DND-41 (cell line): ENCODE measurements around the gene KRTAP12-2.

Experiments used
- ATAC-seq: fragments of 200-7000 bp; cut with Tn5 transposase; 3 replicates; pipeline ENCODE4 v1.9.1; 2021; ENCODE audit warnings: low read depth; ENCODE audit not compliant: insufficient read depth
- DNase-seq: peaks from one replicate; pipeline ENCODE4 v3.0.0-alpha.2; 2020
- H2AFZ ChIP-seq: 2 replicates; pipeline ENCODE4 v1.6.0; 2012; ENCODE audit warnings: low read depth, low read length
- H3K27ac ChIP-seq: 2 replicates; pipeline ENCODE4 v1.5.1; 2012; ENCODE audit warnings: low read length, inconsistent platforms
- H3K27me3 ChIP-seq: fragments of 200-600 bp; sonication (generic); 2 replicates; pipeline ENCODE4 v1.6.0; 2012; ENCODE audit warnings: low read length, mild to moderate bottlenecking, inconsistent platforms; ENCODE audit not compliant: insufficient read depth, poor library complexity
- H3K36me3 ChIP-seq: 2 replicates; pipeline ENCODE4 v1.5.1; 2012; ENCODE audit warnings: low read length, inconsistent platforms; ENCODE audit not compliant: insufficient read depth
- H3K4me1 ChIP-seq: 2 replicates; pipeline ENCODE4 v1.5.1; 2012; ENCODE audit warnings: mild to moderate bottlenecking, low read length; ENCODE audit not compliant: insufficient read depth
- H3K4me2 ChIP-seq: 2 replicates; pipeline ENCODE4 v1.6.0; 2012; ENCODE audit warnings: mild to moderate bottlenecking, moderate library complexity, low read length, inconsistent platforms; ENCODE audit not compliant: insufficient read depth
- H3K4me3 ChIP-seq, 2 experiments: fragments of 200-600 bp in 1 of 2; shearing (Covaris generic) in 1 of 2; 2 replicates each; pipeline ENCODE4 v1.5.1; 2012 to 2016; ENCODE audit warnings: inconsistent platforms in 2 of 2, low read length in 2 of 2, mild to moderate bottlenecking in 2 of 2, low read depth in 1 of 2, moderate library complexity in 1 of 2
- H3K79me2 ChIP-seq: 2 replicates; pipeline ENCODE4 v1.6.0; 2012; ENCODE audit warnings: low read length, inconsistent platforms; ENCODE audit not compliant: insufficient read depth
- H3K9ac ChIP-seq: 2 replicates; pipeline ENCODE4 v1.6.0; 2012; ENCODE audit warnings: low read depth, mild to moderate bottlenecking, inconsistent platforms, low read length, moderate library complexity
- H3K9me3 ChIP-seq: 2 replicates; pipeline ENCODE4 v1.5.1; 2012; ENCODE audit warnings: low read length, moderate library complexity, mild to moderate bottlenecking, inconsistent platforms; ENCODE audit not compliant: insufficient read depth, severe bottlenecking
- H4K20me1 ChIP-seq: 2 replicates; pipeline ENCODE4 v1.6.0; 2012; ENCODE audit warnings: low read length; ENCODE audit not compliant: insufficient read depth
- EZH2 ChIP-seq: IDR thresholded peaks from 3 replicates; pipeline ENCODE4 v1.6.1; 2012; ENCODE audit warnings: borderline replicate concordance, low read depth, mild to moderate bottlenecking, moderate library complexity, low read length, inconsistent platforms; ENCODE audit not compliant: severe bottlenecking
- TF ChIP-seq, protein P1 (sequence below): IDR thresholded peaks from 2 replicates; pipeline ENCODE4 v1.5.1; 2012; ENCODE audit warnings: borderline replicate concordance, low read length, moderate library complexity, mild to moderate bottlenecking; ENCODE audit not compliant: poor library complexity, severe bottlenecking; ENCODE audit errors: extremely low read depth

The KRTAP12-2 gene

DNA sequence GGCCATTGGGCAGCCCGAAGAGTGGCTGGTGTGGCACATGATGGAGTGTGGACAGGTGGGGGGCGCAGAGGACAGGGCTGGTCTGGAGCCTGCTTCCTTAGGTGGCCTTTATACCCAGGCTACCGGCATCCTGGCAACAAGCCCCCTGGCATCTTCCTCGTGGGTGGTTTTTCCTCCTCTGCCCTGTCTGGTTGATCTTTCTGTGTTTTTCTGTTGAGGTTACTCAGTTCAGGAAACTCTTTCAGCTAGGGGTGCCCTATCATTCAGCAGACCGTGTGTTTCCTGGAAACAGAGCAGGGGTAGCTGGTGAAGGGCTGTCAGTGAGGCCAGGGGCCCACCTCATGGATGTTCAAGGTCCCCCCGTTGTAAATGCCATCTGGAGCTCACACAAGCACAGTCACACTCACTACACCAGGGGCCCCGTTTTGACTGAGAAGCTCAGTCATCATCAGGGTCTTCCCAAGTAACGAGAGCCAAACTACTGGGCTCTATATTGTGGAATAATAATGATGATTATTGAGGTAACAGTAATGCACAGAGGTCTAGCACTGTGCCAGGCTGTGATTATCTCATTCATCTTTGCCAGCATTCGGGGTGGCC lies 12.1 kb downstream of the KRTAP12-2 start, which contains the start of gene KRTAP12-4:
KRTAP12-4 (minus strand) TSS at position 84 of the 600 bp plus-strand sequence; CDS start at position 39, 45 bp downstream.
- TF ChIP-seq, protein P1, sequence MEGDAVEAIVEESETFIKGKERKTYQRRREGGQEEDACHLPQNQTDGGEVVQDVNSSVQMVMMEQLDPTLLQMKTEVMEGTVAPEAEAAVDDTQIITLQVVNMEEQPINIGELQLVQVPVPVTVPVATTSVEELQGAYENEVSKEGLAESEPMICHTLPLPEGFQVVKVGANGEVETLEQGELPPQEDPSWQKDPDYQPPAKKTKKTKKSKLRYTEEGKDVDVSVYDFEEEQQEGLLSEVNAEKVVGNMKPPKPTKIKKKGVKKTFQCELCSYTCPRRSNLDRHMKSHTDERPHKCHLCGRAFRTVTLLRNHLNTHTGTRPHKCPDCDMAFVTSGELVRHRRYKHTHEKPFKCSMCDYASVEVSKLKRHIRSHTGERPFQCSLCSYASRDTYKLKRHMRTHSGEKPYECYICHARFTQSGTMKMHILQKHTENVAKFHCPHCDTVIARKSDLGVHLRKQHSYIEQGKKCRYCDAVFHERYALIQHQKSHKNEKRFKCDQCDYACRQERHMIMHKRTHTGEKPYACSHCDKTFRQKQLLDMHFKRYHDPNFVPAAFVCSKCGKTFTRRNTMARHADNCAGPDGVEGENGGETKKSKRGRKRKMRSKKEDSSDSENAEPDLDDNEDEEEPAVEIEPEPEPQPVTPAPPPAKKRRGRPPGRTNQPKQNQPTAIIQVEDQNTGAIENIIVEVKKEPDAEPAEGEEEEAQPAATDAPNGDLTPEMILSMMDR = no peak
- TF ChIP-seq EZH2 = no peak
- no peak within 1 kb of the TSS for H3K9ac ChIP-seq
- H3K4me2 ChIP-seq = no peak within 1 kb of the TSS
- peaks cover 24% of the 10 kb centered on the region for H3K4me1 ChIP-seq
- H2AFZ ChIP-seq = no peak within 1 kb of the TSS
- no peaks in the 10 kb centered on the region for H4K20me1 ChIP-seq
- H3K4me3 ChIP-seq = no peak within 1 kb of the TSS
- no peaks in the 10 kb centered on the region for H3K79me2 ChIP-seq
- peaks cover 4% of the 10 kb centered on the region for H3K9me3 ChIP-seq
- H3K27ac ChIP-seq = no peak within 1 kb of the TSS
- H3K27me3 ChIP-seq = no peaks in the 10 kb centered on the region
- ATAC-seq = no peak
- H3K36me3 ChIP-seq = no peaks in the 10 kb centered on the region
- DNase-seq = no peak

DNA sequence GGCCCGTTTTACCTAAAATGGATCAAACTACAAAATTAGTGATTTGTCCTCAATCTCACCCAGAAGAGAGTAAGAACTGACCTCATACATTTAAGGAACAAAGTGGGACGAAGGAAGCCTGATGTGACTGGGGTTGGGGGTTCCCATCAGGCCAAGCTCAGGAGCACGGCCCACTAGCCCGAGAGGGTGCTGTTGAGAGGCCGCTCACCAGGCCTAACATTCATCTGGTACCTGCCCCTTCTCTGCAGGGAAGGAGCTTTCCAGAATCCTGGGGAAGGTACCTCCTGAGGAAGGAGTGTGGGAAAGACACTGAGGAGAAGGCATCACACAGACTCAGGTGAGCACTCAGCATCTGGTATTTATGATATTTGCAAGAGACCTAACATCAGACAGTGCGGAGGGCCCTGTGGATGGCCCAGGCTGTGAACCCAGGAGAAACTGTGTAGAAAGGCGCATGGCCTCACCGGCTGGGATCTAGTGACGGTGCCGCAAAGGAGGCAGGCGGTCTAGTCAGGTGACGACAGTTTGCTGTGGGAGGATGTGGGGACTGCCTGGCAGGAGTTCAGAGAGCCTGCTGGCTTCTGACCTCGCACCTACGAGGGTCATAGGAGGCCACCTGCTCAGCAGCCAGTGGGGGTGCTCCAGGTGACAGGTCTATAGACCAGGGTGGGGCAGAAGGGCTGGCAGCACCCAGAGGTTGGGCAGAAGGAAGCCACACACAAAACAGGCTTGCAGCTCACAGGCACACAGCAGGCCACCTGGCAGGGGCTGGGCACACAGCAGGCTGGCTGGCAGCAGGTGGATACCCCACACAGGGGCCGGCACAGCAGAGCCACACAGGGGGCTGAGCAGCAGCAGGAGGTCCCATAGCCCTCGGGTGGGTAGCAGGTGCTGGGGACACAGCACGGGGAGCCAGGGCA lies 12.8 kb downstream of the KRTAP12-2 start:
- Histone ChIP-seq H3K9me3 (peaks cover 4% of the 10 kb centered on the region), H3K27ac (no peak overlapping the region), H2AFZ (no peak overlapping the region), H3K4me2 (no peak overlapping the region), H3K79me2 (no peaks in the 10 kb centered on the region), H3K27me3 (no peaks in the 10 kb centered on the region), H3K4me3 (no peak overlapping the region), H4K20me1 (no peaks in the 10 kb centered on the region), H3K36me3 (no peaks in the 10 kb centered on the region), H3K4me1 (peaks cover 21% of the 10 kb centered on the region), H3K9ac (no peak overlapping the region)
- ATAC-seq = peak; percentile 19; the same call in 2 of the 3 replicates
- DNase-seq = no peak
- no peak for TF ChIP-seq EZH2
- TF ChIP-seq, protein P1 = no peak

DNA sequence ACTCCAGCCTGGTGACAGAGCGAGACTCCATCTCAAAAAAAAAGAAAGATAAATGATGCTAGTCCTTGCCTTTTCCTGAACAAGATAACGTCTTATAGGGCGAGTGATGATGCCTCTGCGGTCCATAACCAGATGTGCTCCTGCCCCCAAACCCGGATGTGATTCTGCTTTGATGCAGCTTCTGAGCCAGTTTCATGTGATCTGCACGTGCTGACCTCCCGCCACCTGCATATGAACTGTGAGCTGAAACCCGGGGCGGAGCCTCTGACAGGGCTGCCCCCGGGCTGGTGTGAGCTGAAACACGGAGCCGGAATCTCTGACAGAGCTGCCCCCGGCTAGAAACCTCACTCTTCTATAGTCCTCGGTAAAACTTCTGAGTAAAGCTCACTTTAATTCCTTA lies 13.6 kb downstream of the KRTAP12-2 start:
- Histone ChIP-seq H3K4me2 (no peak overlapping the region), H3K79me2 (no peaks in the 10 kb centered on the region), H3K36me3 (no peaks in the 10 kb centered on the region), H3K9me3 (peaks cover 4% of the 10 kb centered on the region), H4K20me1 (no peaks in the 10 kb centered on the region), H3K4me1 (peaks cover 13% of the 10 kb centered on the region), H3K27me3 (no peaks in the 10 kb centered on the region), H3K27ac (no peak overlapping the region), H3K4me3 (no peak overlapping the region), H2AFZ (no peak overlapping the region), H3K9ac (no peak overlapping the region)
- DNase-seq (no peak), ATAC-seq (no peak)
- TF ChIP-seq, protein P1 = no peak
- no peak for TF ChIP-seq EZH2
